ENCODE data around the gene ZFR. TPM values are rescaled to one million over a fixed set of nuclear protein-coding genes. Genes with fewer than 3 reads are reported as not detected.

Gene ZFR
- total and polyA plus RNA-seq, 12 donors = 26.8 to 78.6 (median 58.6) TPM

DNA sequence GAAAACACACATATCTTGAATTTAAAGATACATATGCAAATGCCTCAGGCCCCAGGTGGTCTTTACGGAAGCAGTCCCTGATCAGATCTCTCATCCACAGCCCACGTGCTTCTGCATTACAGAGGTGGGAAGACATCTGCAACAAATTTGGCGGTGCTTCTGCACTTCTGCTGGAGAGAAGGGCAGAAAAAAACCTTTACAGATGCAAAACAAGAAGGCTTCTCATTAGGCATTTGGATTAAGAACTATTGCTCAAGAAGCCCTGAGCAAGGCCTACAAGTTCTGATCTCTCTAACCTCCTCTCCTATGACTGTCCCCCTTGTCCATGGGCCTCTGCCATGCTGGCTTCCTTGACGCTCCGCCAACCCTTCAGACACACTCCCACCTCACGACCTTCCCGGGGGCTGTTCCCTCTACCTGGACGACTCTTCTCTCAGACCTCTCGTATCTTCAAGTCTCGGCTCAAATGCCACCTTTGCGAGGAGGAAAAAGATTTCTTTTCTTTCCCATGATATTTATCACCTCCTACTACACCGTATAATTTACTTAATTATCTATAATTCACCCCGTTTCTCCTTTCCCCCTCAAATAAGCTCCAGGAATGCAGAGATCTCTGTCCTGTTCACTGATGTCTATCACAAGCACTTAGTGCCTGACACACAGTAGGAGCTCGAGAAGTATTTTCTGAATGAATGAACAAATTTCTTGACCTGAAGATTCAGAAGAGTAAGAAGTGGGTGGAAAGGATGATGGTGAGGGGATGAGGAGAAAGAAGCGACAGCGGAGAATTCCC, 132.9 kb downstream of the ZFR start:
- Histone ChIP-seq H3K4me3 (peak overlapping the region; percentile 64 to 96 (median 88)), H3K4me1 (peaks cover 0 to 58% (median 47%) of the 10 kb centered on the region in 9 donors), H3K36me3 (peaks cover 0 to 4% (median 0%) of the 10 kb centered on the region in 9 donors), H3K27ac (peak overlapping the region; percentile 94 to 99 (median 98)), H3K27me3 (no peaks in the 10 kb centered on the region), H3K9me3 (no peaks in the 10 kb centered on the region)
- TF ChIP-seq, protein P1, sequence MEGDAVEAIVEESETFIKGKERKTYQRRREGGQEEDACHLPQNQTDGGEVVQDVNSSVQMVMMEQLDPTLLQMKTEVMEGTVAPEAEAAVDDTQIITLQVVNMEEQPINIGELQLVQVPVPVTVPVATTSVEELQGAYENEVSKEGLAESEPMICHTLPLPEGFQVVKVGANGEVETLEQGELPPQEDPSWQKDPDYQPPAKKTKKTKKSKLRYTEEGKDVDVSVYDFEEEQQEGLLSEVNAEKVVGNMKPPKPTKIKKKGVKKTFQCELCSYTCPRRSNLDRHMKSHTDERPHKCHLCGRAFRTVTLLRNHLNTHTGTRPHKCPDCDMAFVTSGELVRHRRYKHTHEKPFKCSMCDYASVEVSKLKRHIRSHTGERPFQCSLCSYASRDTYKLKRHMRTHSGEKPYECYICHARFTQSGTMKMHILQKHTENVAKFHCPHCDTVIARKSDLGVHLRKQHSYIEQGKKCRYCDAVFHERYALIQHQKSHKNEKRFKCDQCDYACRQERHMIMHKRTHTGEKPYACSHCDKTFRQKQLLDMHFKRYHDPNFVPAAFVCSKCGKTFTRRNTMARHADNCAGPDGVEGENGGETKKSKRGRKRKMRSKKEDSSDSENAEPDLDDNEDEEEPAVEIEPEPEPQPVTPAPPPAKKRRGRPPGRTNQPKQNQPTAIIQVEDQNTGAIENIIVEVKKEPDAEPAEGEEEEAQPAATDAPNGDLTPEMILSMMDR (IDR thresholded peaks at IDR 0.05) = no peak
- DNase-seq (no peak), ATAC-seq (no peak)
- WGBS, 2 donors = 30 to 31% methylated on average over 16 of the region's 16 CpGs
- intact Hi-C loops (cut with DNase I) = loop anchor here in 5 of 10 donors (5.0 to 10.0 kb wide), 3 partner anchors 34 to 79 kb away; no protein-coding TSS in a partner anchor

DNA sequence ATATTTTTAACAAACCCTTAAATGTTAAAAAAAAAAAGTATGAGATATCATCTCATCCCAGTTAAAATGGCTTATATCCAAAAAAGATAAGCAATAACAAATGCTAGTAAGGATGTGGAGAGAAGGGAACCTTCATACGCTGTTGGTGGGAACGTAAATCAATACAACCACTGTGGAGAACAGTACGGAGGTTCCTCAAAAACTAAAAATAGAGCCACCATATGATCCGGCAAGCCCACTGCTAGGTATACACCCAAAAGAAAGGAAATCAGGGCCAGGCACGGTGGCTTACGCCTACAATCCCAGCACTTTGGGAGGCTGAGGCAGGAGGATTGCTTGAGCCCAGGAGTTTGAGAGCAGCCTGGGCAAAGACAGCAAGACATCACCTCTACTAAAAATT, 134.8 kb downstream of the ZFR start:
- WGBS, 2 donors = 75% methylated on average over 6 of the region's 6 CpGs
- Histone ChIP-seq H3K4me1 (peaks cover 0 to 63% (median 50%) of the 10 kb centered on the region in 9 donors), H3K36me3 (peaks cover 0 to 4% (median 0%) of the 10 kb centered on the region in 9 donors), H3K9me3 (no peaks in the 10 kb centered on the region), H3K27ac (peak overlapping the region in 1 of 10 donors; percentile 41), H3K27me3 (no peaks in the 10 kb centered on the region), H3K4me3 (no peak overlapping the region)
- DNase-seq (no peak), ATAC-seq (no peak)
- TF ChIP-seq, protein P1 (IDR thresholded peaks at IDR 0.05) = no peak
- intact Hi-C loops (cut with DNase I) = loop anchor here in 5 of 10 donors (5.0 to 10.0 kb wide), 3 partner anchors 32 to 77 kb away; no protein-coding TSS in a partner anchor

DNA sequence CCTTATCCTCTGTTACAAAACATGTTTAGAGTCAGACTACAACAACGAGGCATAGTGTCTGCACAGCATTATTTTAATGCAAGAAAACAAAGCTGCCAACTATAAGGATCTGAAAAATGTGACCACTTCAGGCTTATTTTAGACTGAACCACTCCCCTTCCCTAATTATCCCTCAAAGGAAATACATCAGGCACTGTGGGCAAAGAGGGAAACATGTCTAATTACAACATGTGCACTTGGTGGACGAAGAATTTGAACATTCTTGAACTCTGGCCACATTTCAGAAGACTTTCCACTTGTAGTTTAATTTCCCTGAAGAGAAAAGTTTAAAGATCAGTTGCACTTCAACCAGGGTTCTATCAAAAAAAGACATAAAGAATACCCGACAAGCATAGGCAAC, 135.6 kb downstream of the ZFR start:
- H3K4me3 ChIP-seq = no peak overlapping the region
- no peaks in the 10 kb centered on the region for H3K9me3 ChIP-seq
- ATAC-seq (no peak), DNase-seq (no peak)
- intact Hi-C loops (cut with DNase I) = no loop called here
- TF ChIP-seq, protein P1 (IDR thresholded peaks at IDR 0.05) = no peak
- H3K36me3 ChIP-seq = peaks cover 0 to 4% (median 0%) of the 10 kb centered on the region in 9 donors
- WGBS, 2 donors = 38 to 39% methylated on average over 3 of the region's 3 CpGs
- H3K27me3 ChIP-seq = no peaks in the 10 kb centered on the region
- H3K27ac ChIP-seq = peak overlapping the region in 5 of 10 donors; percentile 19 to 49 (median 41)
- peaks cover 0 to 68% (median 50%) of the 10 kb centered on the region in 9 donors for H3K4me1 ChIP-seq

DNA sequence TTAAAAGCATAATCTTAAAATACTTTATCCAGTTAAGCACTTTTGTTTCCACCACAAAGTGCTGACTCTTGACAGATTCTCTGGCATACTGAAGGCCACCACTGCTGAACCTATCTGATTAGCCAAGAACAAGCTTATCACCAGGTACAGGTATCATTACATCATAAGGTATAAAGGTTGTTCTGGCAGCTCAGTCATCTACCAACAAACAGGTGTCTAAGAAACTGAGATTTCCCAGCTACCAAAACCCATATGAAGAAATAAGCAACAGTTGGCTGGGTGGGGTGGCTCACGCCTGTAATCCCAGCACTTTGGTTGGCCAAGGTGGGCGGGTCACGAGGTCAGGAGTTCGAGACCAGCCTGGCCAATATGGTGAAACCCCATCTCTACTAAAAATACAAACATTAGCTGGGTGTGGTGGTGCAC, 136.8 kb downstream of the ZFR start:
- Histone ChIP-seq H3K36me3 (peaks cover 0 to 4% (median 0%) of the 10 kb centered on the region in 9 donors), H3K9me3 (no peaks in the 10 kb centered on the region), H3K4me1 (peaks cover 0 to 73% (median 50%) of the 10 kb centered on the region in 9 donors), H3K27ac (peak overlapping the region in 1 of 10 donors; percentile 11), H3K27me3 (no peaks in the 10 kb centered on the region), H3K4me3 (no peak overlapping the region)
- ATAC-seq (no peak), DNase-seq (no peak)
- intact Hi-C loops (cut with DNase I) = no loop called here
- TF ChIP-seq, protein P1 (IDR thresholded peaks at IDR 0.05) = no peak
- WGBS, 2 donors = 96 to 97% methylated on average over 4 of the region's 4 CpGs
